ENCODE measurements around the gene GFY. TPM values are rescaled to one million over a fixed set of nuclear protein-coding genes. Genes with fewer than 3 reads are reported as not detected.
"Not testable (repeated sequence)": the region's sequence is repeated elsewhere in the genome, so short reads cannot be mapped to it uniquely, and the experiment has no call there.

GFY gene
- total RNA-seq, 1 donor from 2014 or later, result not detected

DNA sequence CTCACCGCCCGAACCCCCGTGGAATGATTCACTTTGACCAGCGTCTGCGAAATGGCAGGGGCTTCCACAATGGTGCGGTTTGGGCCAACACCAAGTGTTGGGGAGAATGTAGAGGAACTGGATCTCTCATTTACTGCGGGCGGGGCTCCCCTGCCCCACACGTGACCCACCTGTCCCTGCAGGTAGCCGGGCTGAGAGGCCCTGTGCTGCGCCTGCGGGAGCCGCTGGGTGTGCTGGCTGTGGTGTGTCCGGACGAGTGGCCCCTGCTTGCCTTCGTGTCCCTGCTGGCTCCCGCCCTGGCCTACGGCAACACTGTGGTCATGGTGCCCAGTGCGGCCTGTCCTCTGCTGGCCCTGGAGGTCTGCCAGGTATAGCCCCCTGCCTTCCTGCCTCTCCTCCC lies 43.0 kb downstream of the GFY start:
- DNase-seq (ENCODE audit: low read depth in 2 of 2), result no peak

DNA sequence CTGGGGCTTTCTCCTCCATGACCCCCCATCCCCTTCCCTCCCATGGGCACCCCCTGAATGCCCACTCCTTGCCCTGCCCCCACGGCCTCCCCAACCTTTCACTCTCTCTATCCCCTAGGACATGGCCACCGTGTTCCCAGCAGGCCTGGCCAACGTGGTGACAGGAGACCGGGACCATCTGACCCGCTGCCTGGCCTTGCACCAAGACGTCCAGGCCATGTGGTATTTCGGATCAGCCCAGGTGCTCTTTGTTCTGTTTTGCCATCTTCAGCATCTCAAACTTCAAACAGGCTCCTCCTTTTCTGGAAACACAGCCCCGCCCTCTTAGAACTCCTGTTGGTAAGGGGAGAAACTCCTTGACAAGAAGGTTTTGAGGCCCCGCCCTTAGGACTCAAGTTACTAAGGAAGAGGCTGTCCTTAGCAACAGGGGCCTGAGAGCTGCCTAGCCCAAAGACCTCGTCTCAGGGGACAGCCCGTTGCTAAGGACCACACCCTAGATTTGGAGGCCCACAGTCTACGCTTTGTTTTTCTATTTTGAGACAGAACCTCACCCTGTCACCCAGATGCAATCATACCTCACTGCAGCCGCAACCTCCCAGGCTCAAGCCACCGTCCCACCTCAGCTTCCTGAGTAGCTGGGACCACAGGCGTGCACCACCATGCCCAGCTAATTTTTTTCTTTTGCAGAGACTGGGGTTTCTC lies 43.7 kb downstream of the GFY start:
- DNase-seq (ENCODE audit: low read depth in 2 of 2), result no peak

DNA sequence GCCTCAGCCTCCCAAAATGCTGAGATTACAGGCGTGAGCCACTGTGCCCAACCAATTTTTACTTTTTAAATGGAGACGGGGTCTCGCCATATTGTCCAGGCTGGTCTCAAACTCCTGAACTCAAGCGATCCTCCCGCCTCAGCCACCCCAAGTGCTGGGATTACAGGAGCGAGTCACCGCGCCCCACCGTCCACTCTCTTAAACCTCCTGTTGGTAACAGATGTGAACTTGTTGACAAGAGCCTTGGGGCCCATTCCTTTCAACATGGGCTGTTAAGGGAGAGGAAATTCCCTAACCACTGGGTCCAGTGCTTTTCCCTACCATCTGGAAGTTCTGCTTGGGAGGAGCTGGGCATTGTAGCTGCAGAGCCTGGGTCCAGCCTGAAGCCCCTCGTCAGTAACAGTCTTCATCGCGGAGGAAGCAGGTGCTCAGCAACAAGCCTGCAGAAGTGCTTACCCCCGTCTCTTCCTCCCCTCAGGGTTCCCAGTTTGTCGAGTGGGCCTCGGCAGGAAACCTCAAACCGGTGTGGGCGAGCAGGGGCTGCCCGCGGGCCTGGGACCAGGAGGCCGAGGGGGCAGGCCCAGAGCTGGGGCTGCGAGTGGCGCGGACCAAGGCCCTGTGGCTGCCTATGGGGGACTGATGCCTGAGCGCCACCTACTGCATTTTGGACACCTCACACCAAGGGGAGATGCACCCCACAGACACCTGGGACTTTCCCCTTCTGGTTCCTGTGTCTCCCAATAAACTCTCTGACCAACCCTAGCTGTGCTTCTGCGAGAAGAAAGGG lies 44.8 kb downstream of the GFY start:
- no peak for DNase-seq (ENCODE audit: low read depth in 2 of 2)

DNA sequence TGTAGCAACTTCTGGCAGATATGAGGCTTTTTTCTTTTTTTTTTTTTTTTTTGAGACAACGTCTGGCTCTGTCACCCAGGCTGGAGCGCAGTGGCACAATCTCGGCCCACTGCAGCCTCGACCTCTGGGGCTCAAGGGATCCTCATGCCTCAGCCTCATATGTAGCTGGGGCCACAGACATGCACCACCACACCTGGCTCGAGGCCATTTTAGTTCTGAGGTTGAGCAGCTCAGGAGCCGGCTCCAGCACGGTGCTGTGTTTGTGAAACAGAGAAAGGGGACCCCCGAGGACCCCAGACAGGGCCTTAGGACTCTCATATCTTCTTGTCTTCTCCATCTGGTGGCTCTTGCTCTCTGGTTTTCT lies 45.4 kb downstream of the GFY start:
- no peak for DNase-seq (ENCODE audit: low read depth in 2 of 2)

DNA sequence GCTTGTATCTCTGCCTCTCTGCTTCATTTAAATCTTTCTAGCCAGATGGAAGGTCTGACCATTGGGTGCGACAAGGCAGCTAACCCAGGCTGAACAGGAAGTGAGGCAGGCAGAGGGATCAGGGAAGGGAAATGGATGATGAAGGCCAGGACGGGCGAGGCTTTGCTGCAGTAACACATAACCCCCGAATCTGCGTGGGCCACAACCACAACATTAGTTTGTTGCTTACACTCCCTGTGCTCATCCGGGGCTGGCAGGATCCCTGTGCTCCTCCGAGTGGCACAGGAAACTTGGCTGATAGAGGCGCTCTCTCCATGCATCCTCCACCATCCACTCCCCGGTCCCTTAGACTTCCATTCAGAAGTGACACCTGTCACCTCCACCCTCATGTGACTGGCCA lies 47.7 kb downstream of the GFY start:
- DNase-seq (ENCODE audit: low read depth in 2 of 2), result no peak

DNA sequence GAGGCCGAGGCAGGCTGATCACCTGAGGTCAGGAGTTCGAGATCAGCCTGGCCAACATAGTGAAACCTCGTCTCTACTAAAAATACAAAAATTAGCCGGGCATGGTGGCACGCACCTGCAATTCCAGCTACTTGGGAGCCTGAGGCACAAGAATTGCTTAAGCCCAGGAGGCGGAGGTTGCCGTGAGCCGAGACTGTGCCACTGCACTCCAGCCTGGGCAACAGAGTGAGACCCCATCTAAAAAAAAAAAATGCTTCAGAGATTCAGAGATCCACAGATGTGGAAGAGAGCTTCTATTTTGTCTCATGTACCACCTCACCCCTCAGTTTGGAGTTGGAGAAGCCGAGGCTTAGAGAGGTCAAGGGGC lies 48.3 kb downstream of the GFY start:
- DNase-seq (ENCODE audit: low read depth in 2 of 2), result not testable (repeated sequence)

DNA sequence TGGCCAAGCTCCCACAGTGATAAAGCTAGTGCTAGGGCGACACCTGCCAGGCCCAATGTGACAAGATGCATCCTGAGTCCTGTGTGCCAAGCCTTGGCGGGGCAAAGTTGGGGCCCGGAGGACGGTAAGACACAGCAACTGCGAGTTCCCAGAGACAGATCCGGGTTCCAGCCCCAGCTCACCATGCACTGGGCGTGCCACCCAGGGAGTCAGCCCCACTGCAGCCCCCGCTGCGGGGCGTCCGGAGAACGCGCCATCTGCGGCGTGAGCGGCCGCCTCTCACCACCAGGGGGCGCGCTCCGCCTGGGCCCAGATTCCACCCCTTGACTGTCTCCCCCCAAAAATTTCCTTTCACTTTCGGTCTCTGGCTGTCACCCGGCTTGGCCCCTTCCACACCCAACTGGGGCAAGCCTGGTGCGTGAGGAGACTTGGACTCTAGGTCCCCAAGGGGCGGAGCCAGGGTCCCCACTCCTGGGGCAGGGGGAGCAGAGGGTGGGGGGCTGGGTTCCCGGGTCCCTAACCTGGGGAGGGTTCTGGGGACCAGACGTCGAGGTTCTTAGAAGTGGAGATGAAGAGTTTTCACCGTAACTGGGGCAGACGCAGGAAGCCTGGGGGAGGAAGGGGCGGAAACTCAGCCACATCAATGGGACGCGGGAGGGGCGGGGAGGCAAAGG lies 48.8 kb downstream of the GFY start, which contains the start of gene FLT3LG:
Gene FLT3LG, plus strand, starts transcription at position 348 of the 674 bp plus-strand sequence. CDS start 425 bp downstream, outside the sequence.
- peak; percentile 36 to 62 for DNase-seq (ENCODE audit: low read depth in 2 of 2)

DNA sequence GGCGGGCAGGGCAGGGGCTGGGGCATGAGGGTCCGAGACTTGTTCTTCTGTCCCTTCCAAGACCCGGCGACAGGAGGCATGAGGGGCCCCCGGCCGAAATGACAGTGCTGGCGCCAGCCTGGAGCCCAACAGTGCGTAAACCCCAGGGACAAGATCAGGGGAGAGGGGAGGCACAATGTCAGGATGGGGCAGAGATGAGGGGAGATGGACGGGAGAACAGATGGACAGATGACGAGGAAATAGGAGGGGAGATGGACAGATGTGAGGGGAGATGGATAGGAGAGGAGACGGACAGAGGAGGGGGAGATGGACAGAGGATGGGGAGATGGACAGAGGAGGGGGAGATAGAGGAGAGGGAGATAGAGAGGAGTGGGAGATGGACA lies 49.3 kb downstream of the GFY start:
- no peak for DNase-seq (ENCODE audit: low read depth in 2 of 2)

DNA sequence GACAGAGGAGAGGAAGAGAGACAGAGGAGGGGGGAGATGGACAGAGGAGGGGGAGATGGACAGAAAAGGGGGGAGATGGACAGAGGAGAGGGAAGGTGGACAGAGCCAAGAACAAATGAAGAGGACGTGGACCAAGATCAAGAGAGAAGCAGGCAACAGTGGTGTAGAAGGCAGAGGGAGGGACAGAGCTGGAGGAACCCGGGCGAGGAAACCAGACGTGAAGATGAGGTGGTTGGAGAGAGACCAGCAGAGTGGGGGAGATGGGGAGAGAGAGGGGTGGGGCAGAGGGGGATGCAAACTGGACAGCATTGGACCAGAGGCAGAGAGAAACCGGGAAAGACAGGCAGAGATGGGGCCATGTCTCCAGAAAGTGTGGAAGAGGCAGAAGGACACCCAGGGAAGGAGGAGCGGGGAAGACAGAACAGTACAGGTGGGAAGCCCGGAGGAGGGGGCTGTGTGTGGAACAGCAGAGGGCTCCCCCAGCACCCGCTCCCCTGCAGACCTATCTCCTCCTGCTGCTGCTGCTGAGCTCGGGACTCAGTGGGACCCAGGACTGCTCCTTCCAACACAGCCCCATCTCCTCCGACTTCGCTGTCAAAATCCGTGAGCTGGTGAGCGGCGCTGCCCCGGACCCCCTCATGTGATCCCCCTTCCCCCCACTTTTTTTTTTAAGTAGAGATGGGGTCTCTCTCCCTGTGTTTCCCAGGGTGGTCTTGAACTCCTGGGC lies 50.2 kb downstream of the GFY start:
- DNase-seq (ENCODE audit: low read depth in 2 of 2), result no peak

DNA sequence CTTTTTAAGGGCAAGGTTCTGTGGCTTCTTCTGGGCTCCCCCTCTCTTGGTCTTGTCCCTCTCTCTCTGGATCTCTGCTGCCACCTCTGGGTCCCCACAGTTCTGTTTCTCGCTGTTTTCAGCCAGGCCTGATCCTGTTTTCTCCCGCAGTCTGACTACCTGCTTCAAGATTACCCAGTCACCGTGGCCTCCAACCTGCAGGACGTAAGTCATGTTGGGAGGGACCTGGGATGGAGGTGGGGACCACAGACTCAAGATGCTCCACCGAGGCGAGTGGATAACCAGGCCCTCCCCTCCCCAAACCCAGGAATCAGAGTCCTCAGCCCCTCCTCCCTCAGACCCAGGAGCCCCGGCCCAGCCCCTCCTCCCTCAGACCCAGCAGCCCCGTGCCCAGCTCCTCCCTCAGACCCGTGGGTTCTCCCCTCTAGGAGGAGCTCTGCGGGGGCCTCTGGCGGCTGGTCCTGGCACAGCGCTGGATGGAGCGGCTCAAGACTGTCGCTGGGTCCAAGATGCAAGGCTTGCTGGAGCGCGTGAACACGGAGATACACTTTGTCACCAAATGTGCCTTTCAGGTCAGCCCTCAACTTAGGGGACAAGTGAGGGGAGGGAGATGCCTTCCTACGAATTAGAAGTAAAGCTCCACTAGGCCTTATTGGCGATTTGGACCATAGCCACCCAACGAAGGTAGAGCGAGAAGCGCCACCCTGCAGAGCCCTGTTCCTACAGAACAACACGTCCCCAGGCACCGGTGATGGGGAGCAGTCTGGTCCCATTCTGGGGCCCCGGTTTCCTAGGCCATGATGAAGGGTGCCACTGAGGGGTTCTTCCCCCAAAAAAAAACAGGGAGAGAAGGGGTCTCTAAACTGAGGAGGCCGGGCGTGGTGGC lies 51.0 kb downstream of the GFY start:
- DNase-seq (ENCODE audit: low read depth in 2 of 2), result peak in 1 of 2 donors; percentile 48

Other genes starting within 250 kb of the GFY start
- gene SLC6A16, start 100.2 kb upstream of the GFY start, total RNA-seq, result 0.26 and 0.51 TPM in 2 replicates
- gene CD37, start 90.0 kb upstream of the GFY start, total RNA-seq, result not detected in 2 replicates
- 57.4 and 72.2 TPM in 2 replicates for gene TEAD2, start 63.0 kb upstream of the GFY start, total RNA-seq
- 0.13 and 0.51 TPM in 2 replicates for gene DKKL1, start 61.5 kb upstream of the GFY start, total RNA-seq
- not detected in 2 replicates for gene KASH5, start 37.1 kb upstream of the GFY start, total RNA-seq
- gene PTH2, start 1.9 kb upstream of the GFY start, total RNA-seq, result not detected in 2 replicates
- 0.13 TPM in 2 replicates for gene SLC17A7, start 16.1 kb downstream of the GFY start, total RNA-seq
- 146 and 159 TPM in 2 replicates for gene PIH1D1, start 26.4 kb downstream of the GFY start, total RNA-seq
- gene ALDH16A1, start 27.8 kb downstream of the GFY start, total RNA-seq, result 41.3 and 61.4 TPM in 2 replicates
- gene FLT3LG, start 48.8 kb downstream of the GFY start, total RNA-seq, result 1.3 and 1.9 TPM in 2 replicates
- 3,699 and 4,643 TPM in 2 replicates for gene RPL13A, start 62.2 kb downstream of the GFY start, total RNA-seq
- gene RPS11, start 71.0 kb downstream of the GFY start, total RNA-seq, result 2,245 and 2,954 TPM in 2 replicates
- gene FCGRT, start 87.3 kb downstream of the GFY start, total RNA-seq, result 51.9 and 184 TPM in 2 replicates
- gene RCN3, start 102.6 kb downstream of the GFY start, total RNA-seq, result 11.7 and 13.4 TPM in 2 replicates
- gene NOSIP, start 155.2 kb downstream of the GFY start, total RNA-seq, result 109 and 127 TPM in 2 replicates
- gene PRRG2, start 155.9 kb downstream of the GFY start, total RNA-seq, result 2.4 and 7.1 TPM in 2 replicates
- gene PRR12, start 165.8 kb downstream of the GFY start, total RNA-seq, result 1.0 and 2.9 TPM in 2 replicates
- 23.0 and 31.6 TPM in 2 replicates for gene RRAS, start 214.8 kb downstream of the GFY start, total RNA-seq
- 5.3 and 9.6 TPM in 2 replicates for gene SCAF1, start 216.8 kb downstream of the GFY start, total RNA-seq
- gene IRF3, start 240.5 kb downstream of the GFY start, total RNA-seq, result 33.9 and 42.1 TPM in 2 replicates
- gene BCL2L12, start 240.5 kb downstream of the GFY start, total RNA-seq, result 4.0 and 4.6 TPM in 2 replicates